Loucy (cell line): Measurements from ENCODE around the gene COL27A1.
"Not testable (repeated sequence)": the region's sequence is repeated elsewhere in the genome, so short reads cannot be mapped to it uniquely, and the experiment has no call there.

ENCODE experiments used
- H2AFZ ChIP-seq: fragments of 200-600 bp; sonication (generic); 2 replicates; pipeline ENCODE4 v1.6.0; 2016; ENCODE audit warnings: antibody characterized with exemption, mild to moderate bottlenecking, low read length, moderate library complexity
- H3F3A ChIP-seq: fragments of 200-600 bp; 2 replicates; pipeline ENCODE4 v1.6.0; 2016; ENCODE audit warnings: antibody characterized with exemption, low read depth, mild to moderate bottlenecking
- H3K27me3 ChIP-seq: fragments of 200-600 bp; sonication (generic); 2 replicates; pipeline ENCODE4 v1.6.1; 2014; ENCODE audit warnings: low read length, mild to moderate bottlenecking; ENCODE audit not compliant: insufficient read depth, poor library complexity, severe bottlenecking
- H3K36me3 ChIP-seq: fragments of 200-600 bp; sonication (generic); 2 replicates; pipeline ENCODE4 v1.6.1; 2016; ENCODE audit warnings: low read length; ENCODE audit not compliant: insufficient read depth
- H3K4me1 ChIP-seq: fragments of 200-600 bp; sonication (generic); 2 replicates; pipeline ENCODE4 v1.5.1; 2014; ENCODE audit warnings: low read length, mild to moderate bottlenecking; ENCODE audit not compliant: insufficient read depth, poor library complexity, severe bottlenecking
- H3K4me2 ChIP-seq: fragments of 200-600 bp; sonication (generic); 2 replicates; pipeline ENCODE4 v1.6.0; 2014; ENCODE audit warnings: antibody characterized with exemption, low read length, low read depth, mild to moderate bottlenecking; ENCODE audit not compliant: poor library complexity, severe bottlenecking
- H3K4me3 ChIP-seq: fragments of 200-600 bp; sonication (generic); 2 replicates; pipeline ENCODE4 v1.5.1; 2014; ENCODE audit warnings: low read length, mild to moderate bottlenecking, mixed read lengths; ENCODE audit not compliant: poor library complexity, severe bottlenecking
- H3K79me2 ChIP-seq: fragments of 200-600 bp; sonication (generic); 2 replicates; pipeline ENCODE4 v1.6.1; 2014; ENCODE audit warnings: low read length; ENCODE audit not compliant: insufficient read depth
- H3K9ac ChIP-seq: fragments of 200-600 bp; sonication (generic); 2 replicates; pipeline ENCODE4 v1.6.0; 2014; ENCODE audit warnings: mild to moderate bottlenecking, low read depth, low read length, moderate library complexity; ENCODE audit not compliant: poor library complexity, severe bottlenecking
- H3K9me2 ChIP-seq: fragments of 200-600 bp; sonication (generic); replicated peaks from 2 replicates; pipeline ENCODE4 v1.6.1; 2016; ENCODE audit warnings: low read depth, low read length, mixed read lengths
- H3K9me3 ChIP-seq: fragments of 200-600 bp; sonication (generic); 2 replicates; pipeline ENCODE4 v1.6.1; 2014; ENCODE audit warnings: mild to moderate bottlenecking, antibody characterized with exemption, low read length, low read depth; ENCODE audit not compliant: insufficient read depth
- H4K20me1 ChIP-seq: fragments of 200-600 bp; sonication (generic); 2 replicates; pipeline ENCODE4 v1.6.0; 2014; ENCODE audit warnings: antibody characterized with exemption, low read length, mild to moderate bottlenecking; ENCODE audit not compliant: insufficient read depth, poor library complexity, severe bottlenecking
- EZH2phosphoT487 ChIP-seq: fragments of 200-600 bp; IDR thresholded peaks from 2 replicates; pipeline ENCODE4 v1.6.1; 2018; ENCODE audit warnings: antibody characterized with exemption, mild to moderate bottlenecking, moderate library complexity, borderline replicate concordance
- TF ChIP-seq, protein P1 (sequence below): fragments of 200-600 bp; sonication (generic); conservative IDR thresholded peaks from 2 replicates; pipeline ENCODE4 v1.5.1; 2014; ENCODE audit warnings: mild to moderate bottlenecking, antibody characterized with exemption, low read length

The COL27A1 gene

GRCh38 chr9:114318416-114318815 is 163.1 kb downstream of the COL27A1 start:
- Histone ChIP-seq H3K9ac (no peak overlapping the region), H3K36me3 (no peaks in the 10 kb centered on the region), H4K20me1 (no peaks in the 10 kb centered on the region), H3K9me2 (no peaks in the 10 kb centered on the region), H3K4me3 (no peak overlapping the region), H2AFZ (no peak overlapping the region), H3K79me2 (no peaks in the 10 kb centered on the region), H3K9me3 (no peaks in the 10 kb centered on the region), H3F3A (no peaks in the 10 kb centered on the region), H3K4me1 (no peaks in the 10 kb centered on the region), H3K27me3 (no peaks in the 10 kb centered on the region), H3K4me2 (no peak overlapping the region)
- TF ChIP-seq, protein P1, sequence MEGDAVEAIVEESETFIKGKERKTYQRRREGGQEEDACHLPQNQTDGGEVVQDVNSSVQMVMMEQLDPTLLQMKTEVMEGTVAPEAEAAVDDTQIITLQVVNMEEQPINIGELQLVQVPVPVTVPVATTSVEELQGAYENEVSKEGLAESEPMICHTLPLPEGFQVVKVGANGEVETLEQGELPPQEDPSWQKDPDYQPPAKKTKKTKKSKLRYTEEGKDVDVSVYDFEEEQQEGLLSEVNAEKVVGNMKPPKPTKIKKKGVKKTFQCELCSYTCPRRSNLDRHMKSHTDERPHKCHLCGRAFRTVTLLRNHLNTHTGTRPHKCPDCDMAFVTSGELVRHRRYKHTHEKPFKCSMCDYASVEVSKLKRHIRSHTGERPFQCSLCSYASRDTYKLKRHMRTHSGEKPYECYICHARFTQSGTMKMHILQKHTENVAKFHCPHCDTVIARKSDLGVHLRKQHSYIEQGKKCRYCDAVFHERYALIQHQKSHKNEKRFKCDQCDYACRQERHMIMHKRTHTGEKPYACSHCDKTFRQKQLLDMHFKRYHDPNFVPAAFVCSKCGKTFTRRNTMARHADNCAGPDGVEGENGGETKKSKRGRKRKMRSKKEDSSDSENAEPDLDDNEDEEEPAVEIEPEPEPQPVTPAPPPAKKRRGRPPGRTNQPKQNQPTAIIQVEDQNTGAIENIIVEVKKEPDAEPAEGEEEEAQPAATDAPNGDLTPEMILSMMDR, result no peak
- TF ChIP-seq EZH2phosphoT487, result no peak

DNA sequence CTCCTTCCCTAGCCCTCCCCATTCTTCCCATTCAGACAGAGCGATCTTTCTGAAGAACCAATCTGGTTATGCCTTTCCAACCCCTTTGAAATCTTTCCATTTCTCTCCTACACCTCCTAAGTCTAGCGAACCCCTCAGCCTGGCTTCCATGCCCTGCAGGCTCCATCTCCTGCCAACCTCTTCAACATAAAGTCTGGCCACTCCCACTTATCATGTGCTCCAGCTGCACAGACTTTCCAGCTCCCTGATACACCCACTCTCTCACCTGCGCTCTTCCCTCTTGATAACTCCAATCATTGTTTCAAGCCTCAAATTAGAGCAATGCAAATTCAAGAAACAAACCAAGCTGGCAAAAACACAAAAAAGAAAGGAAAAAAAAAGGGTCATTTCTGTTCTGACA is 163.8 kb downstream of the COL27A1 start:
- H3K4me3 ChIP-seq, result no peak overlapping the region
- H3F3A ChIP-seq, result no peaks in the 10 kb centered on the region
- no peaks in the 10 kb centered on the region for H3K4me1 ChIP-seq
- no peaks in the 10 kb centered on the region for H3K79me2 ChIP-seq
- H3K27me3 ChIP-seq, result no peaks in the 10 kb centered on the region
- TF ChIP-seq, protein P1, result no peak
- TF ChIP-seq EZH2phosphoT487, result no peak
- no peak overlapping the region for H3K9ac ChIP-seq
- H3K36me3 ChIP-seq, result no peaks in the 10 kb centered on the region
- H2AFZ ChIP-seq, result no peak overlapping the region
- no peaks in the 10 kb centered on the region for H3K9me3 ChIP-seq
- H3K4me2 ChIP-seq, result no peak overlapping the region
- H3K9me2 ChIP-seq, result no peaks in the 10 kb centered on the region
- H4K20me1 ChIP-seq, result no peaks in the 10 kb centered on the region

- H3K9me2 ChIP-seq, H3K27me3 ChIP-seq, H4K20me1 ChIP-seq, H3K36me3 ChIP-seq, H3K79me2 ChIP-seq, H3K4me2 ChIP-seq, H3F3A ChIP-seq, H3K4me3 ChIP-seq, H3K9me3 ChIP-seq, H2AFZ ChIP-seq, H3K4me1 ChIP-seq, H3K9ac ChIP-seq: not testable (repeated sequence)
These were observed 165.4 kb downstream of the COL27A1 start for GRCh38 chr9:114320710-114321109.

DNA sequence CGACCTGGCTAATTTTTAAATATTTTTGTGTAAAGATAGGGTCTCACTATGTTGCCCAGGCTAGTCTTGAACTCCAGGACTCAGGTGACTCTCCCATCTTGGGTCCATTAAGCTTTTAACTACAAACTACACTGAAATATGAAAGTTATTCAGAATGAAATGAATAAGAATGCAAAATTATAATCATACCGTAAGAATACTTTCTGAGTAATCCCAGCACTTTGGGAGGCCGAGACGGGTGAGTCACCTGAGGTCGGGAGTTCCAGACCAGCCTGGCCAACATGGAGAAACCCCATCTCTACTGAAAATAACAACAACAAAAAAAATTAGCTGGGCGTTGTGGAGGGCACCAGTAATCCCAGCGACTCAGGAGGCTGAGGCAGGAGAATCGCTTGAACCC is 166.4 kb downstream of the COL27A1 start:
- Histone ChIP-seq H3K4me2 (no peak overlapping the region), H3K9ac (no peak overlapping the region)
- no peak for TF ChIP-seq EZH2phosphoT487
- TF ChIP-seq, protein P1, result no peak

GRCh38 chr9:114322160-114322818 is 167.0 kb downstream of the COL27A1 start:
- not testable (repeated sequence) for H3K79me2 ChIP-seq, H3K9me2 ChIP-seq, H3K9me3 ChIP-seq, H3K4me1 ChIP-seq, H4K20me1 ChIP-seq, H3K9ac ChIP-seq, H3K4me2 ChIP-seq, H3K36me3 ChIP-seq, H3K27me3 ChIP-seq, H2AFZ ChIP-seq, H3K4me3 ChIP-seq, H3F3A ChIP-seq

More for the DNA sequence above, 166.4 kb downstream of the COL27A1 start:
- H3F3A ChIP-seq, result no peaks in the 10 kb centered on the region
- no peak overlapping the region for H3K4me3 ChIP-seq
- H3K9me2 ChIP-seq, result no peaks in the 10 kb centered on the region
- no peaks in the 10 kb centered on the region for H3K36me3 ChIP-seq
- H3K79me2 ChIP-seq, result no peaks in the 10 kb centered on the region
- H3K27me3 ChIP-seq, result no peaks in the 10 kb centered on the region
- no peak overlapping the region for H2AFZ ChIP-seq
- H3K4me1 ChIP-seq, result no peaks in the 10 kb centered on the region
- no peaks in the 10 kb centered on the region for H4K20me1 ChIP-seq
- no peaks in the 10 kb centered on the region for H3K9me3 ChIP-seq
